HEK293 (cell line): ENCODE results near the gene TM4SF5.

Experiments
- KLF10 ChIP-seq: fragments of 450-650 bp; IDR thresholded peaks from 2 replicates; pipeline ENCODE4 v1.5.1; 2018; ENCODE audit warnings: missing biosample characterization, mild to moderate bottlenecking, missing genetic modification characterization
- SALL2 ChIP-seq: fragments of 450-650 bp; formaldehyde crosslinking; IDR thresholded peaks from 2 replicates; pipeline ENCODE4 v1.5.0; 2017; ENCODE audit warnings: missing biosample characterization, mild to moderate bottlenecking, missing genetic modification characterization, borderline replicate concordance
- SP7 ChIP-seq: fragments of 450-650 bp; formaldehyde crosslinking; IDR thresholded peaks from 2 replicates; pipeline ENCODE4 v1.5.1; 2016; ENCODE audit warnings: missing biosample characterization, missing genetic modification characterization
- WT1 ChIP-seq: fragments of 450-650 bp; formaldehyde crosslinking; IDR thresholded peaks from 2 replicates; pipeline ENCODE4 v1.5.1; 2016; ENCODE audit warnings: missing biosample characterization, missing genetic modification characterization
- ZBTB21 ChIP-seq: fragments of 450-650 bp; formaldehyde crosslinking; IDR thresholded peaks from 2 replicates; pipeline ENCODE4 v1.5.1; 2017; ENCODE audit warnings: missing biosample characterization, missing genetic modification characterization
- ZEB2 ChIP-seq: fragments of 450-650 bp; formaldehyde crosslinking; IDR thresholded peaks from 2 replicates; pipeline ENCODE4 v1.5.1; 2016; ENCODE audit warnings: missing biosample characterization, missing genetic modification characterization
- ZFP41 ChIP-seq: fragments of 450-650 bp; formaldehyde crosslinking; IDR thresholded peaks from 2 replicates; pipeline ENCODE4 v1.5.1; 2016; ENCODE audit warnings: missing biosample characterization, missing genetic modification characterization, borderline replicate concordance
- ZNF114 ChIP-seq: fragments of 450-650 bp; formaldehyde crosslinking; IDR thresholded peaks from 2 replicates; pipeline ENCODE4 v1.5.0; 2017; ENCODE audit warnings: missing biosample characterization, missing genetic modification characterization
- ZNF146 ChIP-seq: fragments of 450-650 bp; formaldehyde crosslinking; IDR thresholded peaks from 2 replicates; pipeline ENCODE4 v1.5.1; 2016; ENCODE audit warnings: missing biosample characterization, missing genetic modification characterization
- ZNF169 ChIP-seq: fragments of 450-650 bp; formaldehyde crosslinking; IDR thresholded peaks from 2 replicates; pipeline ENCODE4 v1.5.1; 2016; ENCODE audit warnings: missing biosample characterization, missing genetic modification characterization
- ZNF184 ChIP-seq: fragments of 450-650 bp; IDR thresholded peaks from 2 replicates; pipeline ENCODE4 v1.5.1; 2018; ENCODE audit warnings: missing biosample characterization, mild to moderate bottlenecking, missing genetic modification characterization
- ZNF2 ChIP-seq: fragments of 450-650 bp; formaldehyde crosslinking; IDR thresholded peaks from 2 replicates; pipeline ENCODE4 v1.5.1; 2016; ENCODE audit warnings: missing biosample characterization, missing genetic modification characterization
- ZNF211 ChIP-seq: fragments of 450-650 bp; formaldehyde crosslinking; IDR thresholded peaks from 2 replicates; pipeline ENCODE4 v1.5.1; 2016; ENCODE audit warnings: low read depth, missing biosample characterization, missing genetic modification characterization
- ZNF433 ChIP-seq: fragments of 450-650 bp; formaldehyde crosslinking; IDR thresholded peaks from 2 replicates; pipeline ENCODE4 v1.5.1; 2016; ENCODE audit warnings: missing biosample characterization, missing genetic modification characterization, low read depth
- ZNF514 ChIP-seq: fragments of 450-650 bp; formaldehyde crosslinking; IDR thresholded peaks from 2 replicates; pipeline ENCODE4 v1.5.1; 2016; ENCODE audit warnings: missing biosample characterization, missing genetic modification characterization
- ZNF623 ChIP-seq: fragments of 450-650 bp; formaldehyde crosslinking; IDR thresholded peaks from 2 replicates; pipeline ENCODE4 v1.5.1; 2016; ENCODE audit warnings: missing biosample characterization, missing genetic modification characterization
- ZNF624 ChIP-seq: fragments of 450-650 bp; formaldehyde crosslinking; IDR thresholded peaks from 2 replicates; pipeline ENCODE4 v1.5.1; 2017; ENCODE audit warnings: missing biosample characterization, missing genetic modification characterization
- ZNF677 ChIP-seq: fragments of 450-650 bp; IDR thresholded peaks from 2 replicates; pipeline ENCODE4 v1.5.0; 2018; ENCODE audit warnings: missing biosample characterization, mild to moderate bottlenecking, missing genetic modification characterization, moderate library complexity
- ZNF843 ChIP-seq: fragments of 450-650 bp; formaldehyde crosslinking; IDR thresholded peaks from 2 replicates; pipeline ENCODE4 v1.5.1; 2016; ENCODE audit warnings: missing biosample characterization, missing genetic modification characterization
- ZSCAN30 ChIP-seq: fragments of 450-650 bp; IDR thresholded peaks from 2 replicates; pipeline ENCODE4 v1.5.1; 2018; ENCODE audit warnings: missing biosample characterization, mild to moderate bottlenecking, missing genetic modification characterization, moderate library complexity
- TF ChIP-seq, protein P1 (sequence below): fragments of 450-650 bp; formaldehyde crosslinking; IDR thresholded peaks from 2 replicates; pipeline ENCODE4 v1.5.1; 2016; ENCODE audit warnings: missing biosample characterization, missing genetic modification characterization
- TF ChIP-seq, protein P2 (sequence below): fragments of 450-650 bp; formaldehyde crosslinking; IDR thresholded peaks from 2 replicates; pipeline ENCODE4 v1.5.1; 2016; ENCODE audit warnings: missing biosample characterization, missing genetic modification characterization
- TF ChIP-seq, protein P3 (sequence below): fragments of 450-650 bp; formaldehyde crosslinking; IDR thresholded peaks from 2 replicates; pipeline ENCODE4 v1.5.1; 2016; ENCODE audit warnings: missing biosample characterization, missing genetic modification characterization
- TF ChIP-seq, protein P4 (sequence below): fragments of 450-650 bp; formaldehyde crosslinking; IDR thresholded peaks from 2 replicates; pipeline ENCODE4 v1.5.1; 2017; ENCODE audit warnings: missing biosample characterization, missing genetic modification characterization
- TF ChIP-seq, protein P5 (sequence below): fragments of 450-650 bp; formaldehyde crosslinking; IDR thresholded peaks from 2 replicates; pipeline ENCODE4 v1.5.1; 2016; ENCODE audit warnings: missing biosample characterization, missing genetic modification characterization
- TF ChIP-seq, protein P6 (sequence below): fragments of 450-650 bp; formaldehyde crosslinking; IDR thresholded peaks from 2 replicates; pipeline ENCODE4 v1.5.1; 2016; ENCODE audit warnings: missing biosample characterization, missing genetic modification characterization

TM4SF5 gene

DNA sequence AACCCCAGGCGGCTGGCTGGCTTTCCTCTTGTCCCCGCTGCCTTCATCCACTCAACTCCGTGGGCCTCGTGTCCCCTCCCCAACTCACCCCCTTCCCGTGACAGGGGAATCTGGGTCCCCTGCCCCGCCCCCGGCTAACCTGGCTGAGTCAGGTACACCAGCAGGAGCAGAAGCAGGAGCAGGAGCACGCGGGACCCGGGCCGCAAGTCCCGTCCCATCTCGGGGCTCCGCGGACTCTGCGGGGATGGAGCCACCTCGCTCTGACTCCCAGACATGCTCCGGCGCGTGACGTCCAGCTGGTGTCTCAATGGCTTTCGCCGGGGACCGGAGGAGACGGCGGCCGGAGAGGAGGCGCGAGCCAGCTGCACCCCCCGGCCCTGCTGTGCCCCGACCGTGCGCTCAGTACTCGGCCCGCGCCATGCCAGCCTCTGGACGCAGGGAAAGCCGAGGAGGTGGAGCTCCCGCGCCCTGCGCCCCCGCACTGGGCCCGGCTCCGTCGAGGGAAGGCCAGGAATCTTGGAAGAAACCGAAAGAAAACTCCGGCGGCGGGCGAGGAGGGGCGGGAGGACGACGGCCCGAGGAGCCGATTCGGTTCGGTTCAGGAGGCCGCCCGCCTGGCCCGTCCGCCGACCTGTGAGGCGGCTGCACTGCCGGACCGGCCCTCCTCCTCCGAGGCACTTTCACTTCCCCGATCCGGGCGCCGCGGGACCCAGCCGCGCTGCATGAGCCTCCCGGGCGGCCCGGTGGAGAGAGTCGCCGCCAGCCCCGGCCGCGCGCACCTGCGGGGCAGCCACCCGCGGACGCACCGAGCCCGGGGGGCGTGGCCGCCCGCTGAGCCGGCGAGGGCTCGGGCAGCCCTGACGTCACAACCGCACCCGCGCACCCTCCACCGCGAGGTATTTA is 32.3 kb upstream of the TM4SF5 start, which contains the start of the genes CXCL16 and ZMYND15 (continued):
- TF ChIP-seq, protein P1, sequence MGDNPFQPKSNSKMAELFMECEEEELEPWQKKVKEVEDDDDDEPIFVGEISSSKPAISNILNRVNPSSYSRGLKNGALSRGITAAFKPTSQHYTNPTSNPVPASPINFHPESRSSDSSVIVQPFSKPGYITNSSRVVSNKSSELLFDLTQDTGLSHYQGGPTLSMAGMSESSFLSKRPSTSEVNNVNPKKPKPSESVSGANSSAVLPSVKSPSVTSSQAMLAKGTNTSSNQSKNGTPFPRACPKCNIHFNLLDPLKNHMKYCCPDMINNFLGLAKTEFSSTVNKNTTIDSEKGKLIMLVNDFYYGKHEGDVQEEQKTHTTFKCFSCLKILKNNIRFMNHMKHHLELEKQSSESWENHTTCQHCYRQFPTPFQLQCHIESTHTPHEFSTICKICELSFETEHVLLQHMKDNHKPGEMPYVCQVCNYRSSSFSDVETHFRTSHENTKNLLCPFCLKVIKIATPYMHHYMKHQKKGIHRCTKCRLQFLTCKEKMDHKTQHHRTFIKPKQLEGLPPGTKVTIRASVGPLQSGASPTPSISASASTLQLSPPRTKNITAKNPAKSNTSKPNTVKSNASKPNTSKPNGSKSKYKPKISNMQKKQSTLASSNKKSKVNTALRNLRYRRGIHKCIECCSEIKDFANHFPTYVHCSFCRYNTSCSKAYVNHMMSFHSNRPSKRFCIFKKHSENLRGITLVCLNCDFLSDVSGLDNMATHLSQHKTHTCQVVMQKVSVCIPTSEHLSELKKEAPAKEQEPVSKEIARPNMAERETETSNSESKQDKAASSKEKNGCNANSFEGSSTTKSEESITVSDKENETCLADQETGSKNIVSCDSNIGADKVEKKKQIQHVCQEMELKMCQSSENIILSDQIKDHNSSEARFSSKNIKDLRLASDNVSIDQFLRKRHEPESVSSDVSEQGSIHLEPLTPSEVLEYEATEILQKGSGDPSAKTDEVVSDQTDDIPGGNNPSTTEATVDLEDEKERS (tag by site-specific recombination): no peak
- TF ChIP-seq ZNF184 (tag by site-specific recombination): no peak
- TF ChIP-seq ZNF623 (tag by site-specific recombination): no peak
- TF ChIP-seq, protein P2, sequence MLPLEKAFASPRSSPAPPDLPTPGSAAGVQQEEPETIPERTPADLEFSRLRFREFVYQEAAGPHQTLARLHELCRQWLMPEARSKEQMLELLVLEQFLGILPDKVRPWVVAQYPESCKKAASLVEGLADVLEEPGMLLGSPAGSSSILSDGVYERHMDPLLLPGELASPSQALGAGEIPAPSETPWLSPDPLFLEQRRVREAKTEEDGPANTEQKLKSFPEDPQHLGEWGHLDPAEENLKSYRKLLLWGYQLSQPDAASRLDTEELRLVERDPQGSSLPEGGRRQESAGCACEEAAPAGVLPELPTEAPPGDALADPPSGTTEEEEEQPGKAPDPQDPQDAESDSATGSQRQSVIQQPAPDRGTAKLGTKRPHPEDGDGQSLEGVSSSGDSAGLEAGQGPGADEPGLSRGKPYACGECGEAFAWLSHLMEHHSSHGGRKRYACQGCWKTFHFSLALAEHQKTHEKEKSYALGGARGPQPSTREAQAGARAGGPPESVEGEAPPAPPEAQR (tag by site-specific recombination): no peak
- TF ChIP-seq, protein P3, sequence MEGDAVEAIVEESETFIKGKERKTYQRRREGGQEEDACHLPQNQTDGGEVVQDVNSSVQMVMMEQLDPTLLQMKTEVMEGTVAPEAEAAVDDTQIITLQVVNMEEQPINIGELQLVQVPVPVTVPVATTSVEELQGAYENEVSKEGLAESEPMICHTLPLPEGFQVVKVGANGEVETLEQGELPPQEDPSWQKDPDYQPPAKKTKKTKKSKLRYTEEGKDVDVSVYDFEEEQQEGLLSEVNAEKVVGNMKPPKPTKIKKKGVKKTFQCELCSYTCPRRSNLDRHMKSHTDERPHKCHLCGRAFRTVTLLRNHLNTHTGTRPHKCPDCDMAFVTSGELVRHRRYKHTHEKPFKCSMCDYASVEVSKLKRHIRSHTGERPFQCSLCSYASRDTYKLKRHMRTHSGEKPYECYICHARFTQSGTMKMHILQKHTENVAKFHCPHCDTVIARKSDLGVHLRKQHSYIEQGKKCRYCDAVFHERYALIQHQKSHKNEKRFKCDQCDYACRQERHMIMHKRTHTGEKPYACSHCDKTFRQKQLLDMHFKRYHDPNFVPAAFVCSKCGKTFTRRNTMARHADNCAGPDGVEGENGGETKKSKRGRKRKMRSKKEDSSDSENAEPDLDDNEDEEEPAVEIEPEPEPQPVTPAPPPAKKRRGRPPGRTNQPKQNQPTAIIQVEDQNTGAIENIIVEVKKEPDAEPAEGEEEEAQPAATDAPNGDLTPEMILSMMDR (tag by site-specific recombination): no peak
- no peak for TF ChIP-seq ZNF514
- TF ChIP-seq ZNF2 (tag by site-specific recombination): no peak
- TF ChIP-seq, protein P4, sequence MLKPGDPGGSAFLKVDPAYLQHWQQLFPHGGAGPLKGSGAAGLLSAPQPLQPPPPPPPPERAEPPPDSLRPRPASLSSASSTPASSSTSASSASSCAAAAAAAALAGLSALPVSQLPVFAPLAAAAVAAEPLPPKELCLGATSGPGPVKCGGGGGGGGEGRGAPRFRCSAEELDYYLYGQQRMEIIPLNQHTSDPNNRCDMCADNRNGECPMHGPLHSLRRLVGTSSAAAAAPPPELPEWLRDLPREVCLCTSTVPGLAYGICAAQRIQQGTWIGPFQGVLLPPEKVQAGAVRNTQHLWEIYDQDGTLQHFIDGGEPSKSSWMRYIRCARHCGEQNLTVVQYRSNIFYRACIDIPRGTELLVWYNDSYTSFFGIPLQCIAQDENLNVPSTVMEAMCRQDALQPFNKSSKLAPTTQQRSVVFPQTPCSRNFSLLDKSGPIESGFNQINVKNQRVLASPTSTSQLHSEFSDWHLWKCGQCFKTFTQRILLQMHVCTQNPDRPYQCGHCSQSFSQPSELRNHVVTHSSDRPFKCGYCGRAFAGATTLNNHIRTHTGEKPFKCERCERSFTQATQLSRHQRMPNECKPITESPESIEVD (tag by site-specific recombination): no peak
- TF ChIP-seq SALL2: no peak
- no peak for TF ChIP-seq KLF10 (tag by site-specific recombination)
- no peak for TF ChIP-seq ZNF624
- no peak for TF ChIP-seq ZNF433 (tag by site-specific recombination)
- no peak for TF ChIP-seq ZNF677 (tag by site-specific recombination)
- no peak for TF ChIP-seq ZNF146
- TF ChIP-seq ZNF169: no peak
- TF ChIP-seq, protein P5, sequence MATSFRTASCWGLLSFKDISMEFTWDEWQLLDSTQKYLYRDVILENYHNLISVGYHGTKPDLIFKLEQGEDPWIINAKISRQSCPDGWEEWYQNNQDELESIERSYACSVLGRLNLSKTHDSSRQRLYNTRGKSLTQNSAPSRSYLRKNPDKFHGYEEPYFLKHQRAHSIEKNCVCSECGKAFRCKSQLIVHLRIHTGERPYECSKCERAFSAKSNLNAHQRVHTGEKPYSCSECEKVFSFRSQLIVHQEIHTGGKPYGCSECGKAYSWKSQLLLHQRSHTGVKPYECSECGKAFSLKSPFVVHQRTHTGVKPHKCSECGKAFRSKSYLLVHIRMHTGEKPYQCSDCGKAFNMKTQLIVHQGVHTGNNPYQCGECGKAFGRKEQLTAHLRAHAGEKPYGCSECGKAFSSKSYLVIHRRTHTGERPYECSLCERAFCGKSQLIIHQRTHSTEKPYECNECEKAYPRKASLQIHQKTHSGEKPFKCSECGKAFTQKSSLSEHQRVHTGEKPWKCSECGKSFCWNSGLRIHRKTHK (tag by site-specific recombination): no peak
- peak; percentile 85 for TF ChIP-seq ZSCAN30 (tag by site-specific recombination)
- TF ChIP-seq, protein P6, sequence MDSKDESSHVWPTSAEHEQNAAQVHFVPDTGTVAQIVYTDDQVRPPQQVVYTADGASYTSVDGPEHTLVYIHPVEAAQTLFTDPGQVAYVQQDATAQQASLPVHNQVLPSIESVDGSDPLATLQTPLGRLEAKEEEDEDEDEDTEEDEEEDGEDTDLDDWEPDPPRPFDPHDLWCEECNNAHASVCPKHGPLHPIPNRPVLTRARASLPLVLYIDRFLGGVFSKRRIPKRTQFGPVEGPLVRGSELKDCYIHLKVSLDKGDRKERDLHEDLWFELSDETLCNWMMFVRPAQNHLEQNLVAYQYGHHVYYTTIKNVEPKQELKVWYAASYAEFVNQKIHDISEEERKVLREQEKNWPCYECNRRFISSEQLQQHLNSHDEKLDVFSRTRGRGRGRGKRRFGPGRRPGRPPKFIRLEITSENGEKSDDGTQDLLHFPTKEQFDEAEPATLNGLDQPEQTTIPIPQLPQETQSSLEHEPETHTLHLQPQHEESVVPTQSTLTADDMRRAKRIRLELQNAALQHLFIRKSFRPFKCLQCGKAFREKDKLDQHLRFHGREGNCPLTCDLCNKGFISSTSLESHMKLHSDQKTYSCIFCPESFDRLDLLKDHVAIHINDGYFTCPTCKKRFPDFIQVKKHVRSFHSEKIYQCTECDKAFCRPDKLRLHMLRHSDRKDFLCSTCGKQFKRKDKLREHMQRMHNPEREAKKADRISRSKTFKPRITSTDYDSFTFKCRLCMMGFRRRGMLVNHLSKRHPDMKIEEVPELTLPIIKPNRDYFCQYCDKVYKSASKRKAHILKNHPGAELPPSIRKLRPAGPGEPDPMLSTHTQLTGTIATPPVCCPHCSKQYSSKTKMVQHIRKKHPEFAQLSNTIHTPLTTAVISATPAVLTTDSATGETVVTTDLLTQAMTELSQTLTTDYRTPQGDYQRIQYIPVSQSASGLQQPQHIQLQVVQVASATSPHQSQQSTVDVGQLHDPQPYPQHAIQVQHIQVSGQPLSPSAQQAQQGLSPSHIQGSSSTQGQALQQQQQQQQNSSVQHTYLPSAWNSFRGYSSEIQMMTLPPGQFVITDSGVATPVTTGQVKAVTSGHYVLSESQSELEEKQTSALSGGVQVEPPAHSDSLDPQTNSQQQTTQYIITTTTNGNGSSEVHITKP (tag by site-specific recombination): no peak; the same call in 1 of the 2 replicates
- TF ChIP-seq ZFP41: no peak
- TF ChIP-seq ZNF114 (tag by site-specific recombination): no peak
- TF ChIP-seq WT1 (tag by site-specific recombination): 0 out of 2 replicates have a peak, but pooled peaks have one; percentile 14
- TF ChIP-seq ZNF843 (tag by site-specific recombination): 0 out of 2 replicates have a peak, but pooled peaks have one; percentile 22
- TF ChIP-seq ZBTB21 (tag by site-specific recombination): no peak
- TF ChIP-seq ZEB2 (tag by site-specific recombination): peak; percentile 42; the same call in 1 of the 2 replicates
- no peak; the same call in 1 of the 2 replicates for TF ChIP-seq SP7 (tag by site-specific recombination)
- TF ChIP-seq ZNF211 (tag by site-specific recombination): no peak
